NCI-H446 treated with DMSO at 0.1 percent for 48 hours (cell line): Measurements from ENCODE around the gene NPAS3.

Source experiments
- DNase-seq: peaks from one replicate; lab custom pipeline; 2025; lab: John Stamatoyannopoulos, UW

The NPAS3 gene

DNA sequence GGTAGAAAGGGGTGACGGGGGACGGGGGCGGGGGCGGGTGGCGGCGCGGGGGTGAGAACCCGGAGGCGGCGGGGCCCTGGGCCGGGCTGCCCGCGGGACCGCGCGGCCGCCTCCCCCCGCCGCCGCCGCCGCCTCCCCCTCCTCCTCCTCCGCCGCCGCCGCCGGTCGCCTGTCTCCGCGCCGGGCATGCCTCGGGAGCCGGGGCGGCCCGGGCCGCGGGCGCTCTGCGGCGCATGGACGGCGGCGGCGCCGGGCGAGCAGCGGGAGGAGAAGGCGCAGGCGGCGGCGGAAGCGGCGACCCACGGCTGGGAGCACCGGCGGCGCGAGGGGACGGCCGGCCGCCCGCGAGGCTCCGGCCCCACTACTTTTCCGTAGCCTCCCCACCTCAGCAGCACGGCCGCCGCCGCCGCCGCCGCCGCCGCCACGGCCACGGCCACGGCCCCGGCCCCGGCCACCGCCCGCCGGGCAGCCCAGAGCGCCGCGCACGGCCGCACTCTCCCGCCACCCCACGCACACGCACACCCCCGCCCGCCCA, at the start of gene NPAS3:
Gene NPAS3 (plus strand): TSS at position 161 of the 535 bp plus-strand sequence.
- DNase-seq, result no peak

DNA sequence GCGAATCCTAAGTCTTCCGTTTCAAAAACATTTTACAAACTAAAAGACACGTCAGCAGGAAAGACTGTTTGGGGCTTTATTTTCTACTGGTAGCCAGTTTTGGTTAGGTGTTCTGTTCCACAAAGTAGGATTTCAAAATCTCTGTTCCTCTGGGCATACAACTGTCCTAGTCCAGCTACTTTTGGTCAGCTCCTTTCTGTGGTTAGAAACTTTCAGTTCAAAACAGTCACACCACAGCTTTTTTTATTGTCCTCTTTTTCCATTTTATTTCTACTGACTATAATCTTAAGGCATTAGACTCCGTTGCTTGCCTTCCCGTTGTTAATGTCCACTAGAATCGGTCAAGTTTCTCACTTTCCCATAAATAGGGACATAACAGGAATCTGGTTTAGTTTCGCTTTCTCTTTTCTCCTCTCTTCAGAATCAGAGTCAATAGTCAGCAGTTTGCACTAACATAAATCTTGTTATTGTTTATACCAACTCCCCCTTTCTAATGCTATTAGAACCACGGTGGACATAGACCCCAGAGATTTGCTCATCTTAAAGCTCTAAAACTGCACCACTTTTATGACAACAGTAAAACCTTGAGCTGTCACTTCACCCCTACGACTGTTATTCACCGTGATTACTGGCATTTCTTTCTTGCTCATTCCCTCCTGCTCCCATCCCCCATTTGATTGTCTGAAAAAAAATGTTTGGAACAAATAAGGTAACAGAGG, 41.5 kb upstream of the NPAS3 start:
- no peak for DNase-seq

DNA sequence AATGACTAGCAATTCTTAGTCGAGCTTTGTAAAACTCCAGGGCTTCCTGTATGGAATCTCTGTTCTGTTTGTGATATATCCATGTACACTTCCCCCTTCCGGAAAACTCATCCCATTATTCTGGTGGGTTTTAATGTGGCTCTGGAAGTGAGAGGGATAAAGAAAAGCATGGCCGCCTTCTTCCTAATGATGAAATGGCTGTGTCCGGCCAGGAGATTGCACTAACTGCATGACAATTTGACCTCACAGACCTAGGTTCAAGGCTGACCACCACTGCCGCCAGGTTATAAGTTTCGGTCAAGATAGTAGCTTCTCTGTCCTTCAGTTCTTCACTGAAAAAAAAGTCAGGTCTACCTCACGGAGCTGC, 41.0 kb upstream of the NPAS3 start:
- no peak for DNase-seq

DNA sequence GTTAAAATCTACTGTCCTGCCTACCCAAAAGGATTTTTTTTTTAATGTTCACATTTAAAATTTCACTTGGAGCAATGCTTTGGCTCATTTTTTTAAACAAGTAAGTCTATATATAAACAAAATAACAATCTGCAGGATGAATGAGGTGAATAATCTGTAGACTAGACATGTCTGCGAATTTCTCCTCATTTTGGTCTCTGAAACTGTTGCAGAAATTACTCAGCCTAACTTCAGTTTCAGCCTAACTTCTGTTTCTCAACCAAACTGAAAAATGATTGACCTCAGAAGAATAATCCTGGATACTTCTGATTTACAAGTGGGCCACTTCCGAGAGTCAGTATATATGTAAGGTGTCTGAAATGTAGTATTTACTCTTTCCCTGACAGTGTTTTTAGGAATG, 39.8 kb upstream of the NPAS3 start:
- DNase-seq, result no peak

DNA sequence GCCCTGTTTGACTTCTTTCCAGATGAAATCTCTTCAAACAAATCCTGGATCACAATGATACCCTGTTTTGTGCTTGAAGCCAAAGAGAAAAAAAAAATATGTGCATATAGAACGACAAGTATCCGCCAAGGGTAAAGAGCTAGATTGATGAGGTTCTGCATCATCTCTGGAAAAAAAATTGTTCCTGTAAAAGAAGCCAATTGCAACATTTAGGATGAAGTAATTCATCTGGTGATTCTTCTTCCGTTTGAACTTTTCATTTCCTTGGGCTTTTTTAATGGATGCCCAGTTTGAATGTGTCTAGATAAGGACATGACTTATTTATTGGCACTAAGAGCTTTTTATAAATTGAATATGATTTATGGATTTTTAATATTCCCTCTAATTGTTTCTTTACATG, 38.1 kb upstream of the NPAS3 start:
- DNase-seq, result no peak

DNA sequence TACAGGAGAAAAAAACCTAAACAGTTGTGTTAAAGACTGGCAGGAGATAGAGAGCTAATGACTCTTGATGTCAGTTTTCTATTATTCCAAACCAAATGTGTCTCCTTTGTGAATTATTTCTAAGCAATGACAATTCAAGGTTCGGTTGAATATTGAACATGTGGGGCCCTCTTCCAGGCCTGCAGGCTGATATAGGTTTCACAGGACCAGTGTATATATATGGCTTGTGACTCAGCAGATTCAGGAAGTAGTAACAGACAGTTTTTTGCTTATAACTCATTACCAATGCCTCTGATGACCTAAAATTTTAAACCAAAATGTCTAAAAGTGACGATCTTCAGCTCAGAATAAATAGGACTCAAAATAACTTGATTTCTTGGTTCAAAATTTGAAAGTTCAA, 33.7 kb upstream of the NPAS3 start:
- DNase-seq, result no peak

DNA sequence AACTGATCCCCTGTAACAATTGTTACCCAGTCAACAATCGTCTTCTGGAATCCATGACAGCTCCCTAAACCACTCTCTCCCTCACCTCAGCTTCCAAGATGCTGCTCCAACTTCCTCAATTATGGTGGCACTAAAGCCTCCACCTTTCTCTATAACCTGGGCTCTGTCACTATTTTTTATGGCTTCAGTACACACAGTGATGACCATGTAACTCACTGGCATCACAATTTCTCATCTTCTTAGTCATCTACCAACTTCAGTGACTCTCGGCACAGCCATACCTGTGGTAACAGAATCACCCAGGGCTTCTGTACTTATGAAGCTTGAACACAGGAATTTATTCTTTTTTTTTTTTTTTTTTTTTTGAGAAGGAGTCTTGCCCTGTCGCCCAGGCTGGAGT, 32.0 kb upstream of the NPAS3 start:
- DNase-seq, result no peak

DNA sequence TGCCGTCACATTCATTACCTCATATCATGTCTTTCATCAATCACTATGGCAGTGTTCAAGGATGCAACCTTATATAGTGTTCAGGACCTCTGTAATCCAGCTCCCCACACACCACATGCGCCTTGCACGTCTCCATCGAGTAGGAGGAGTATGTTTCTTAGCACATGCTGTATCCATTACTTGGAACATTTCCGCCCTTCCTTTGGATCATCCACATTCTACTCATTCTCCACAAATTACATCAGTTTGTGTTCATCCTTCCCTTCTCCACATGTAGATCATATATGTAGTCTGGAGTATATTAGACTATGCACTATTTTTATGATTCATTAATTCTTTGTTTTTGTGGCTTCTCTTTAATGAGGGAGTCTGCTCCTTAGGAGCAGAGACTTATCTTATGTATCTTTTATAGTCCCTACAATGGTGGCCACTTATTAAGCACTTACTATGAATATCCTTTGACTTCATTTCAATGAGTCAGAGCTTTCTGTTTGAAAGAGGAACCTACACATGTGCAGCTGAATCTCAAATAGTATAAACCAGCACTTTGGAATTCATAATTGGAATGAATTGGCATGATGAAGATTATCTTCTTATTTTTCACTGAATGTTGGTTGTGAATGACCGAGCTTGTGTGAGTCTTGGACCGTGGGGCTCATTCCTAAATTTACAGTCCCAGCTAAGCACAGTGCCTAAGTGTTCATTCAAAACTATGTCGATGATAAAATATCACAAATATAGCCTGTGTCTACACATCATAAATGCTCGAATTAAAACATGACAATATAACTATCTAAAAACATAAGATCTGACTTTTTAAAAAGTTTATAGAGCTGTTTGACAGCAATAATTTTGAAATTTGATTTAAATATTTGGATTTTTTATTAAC, 30.2 kb upstream of the NPAS3 start:
- no peak for DNase-seq

DNA sequence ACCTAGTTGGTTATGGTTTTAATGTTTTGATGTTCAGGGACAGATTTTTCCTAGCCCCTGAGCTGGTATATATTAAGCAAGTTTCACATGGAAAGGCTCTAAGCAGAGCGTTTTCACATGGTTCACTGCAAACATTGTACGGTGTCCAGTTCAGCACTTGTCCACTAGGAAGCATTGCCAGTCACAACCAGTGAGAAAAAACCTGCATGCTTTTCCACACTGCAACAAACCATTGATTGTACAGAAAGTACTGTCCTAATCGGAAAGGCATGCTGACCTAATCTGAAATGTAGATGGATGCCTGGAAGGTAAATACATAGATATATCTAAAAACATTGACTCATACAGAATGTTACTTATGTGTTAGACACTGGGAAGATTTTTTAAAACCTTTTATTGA, 25.0 kb upstream of the NPAS3 start:
- no peak for DNase-seq

DNA sequence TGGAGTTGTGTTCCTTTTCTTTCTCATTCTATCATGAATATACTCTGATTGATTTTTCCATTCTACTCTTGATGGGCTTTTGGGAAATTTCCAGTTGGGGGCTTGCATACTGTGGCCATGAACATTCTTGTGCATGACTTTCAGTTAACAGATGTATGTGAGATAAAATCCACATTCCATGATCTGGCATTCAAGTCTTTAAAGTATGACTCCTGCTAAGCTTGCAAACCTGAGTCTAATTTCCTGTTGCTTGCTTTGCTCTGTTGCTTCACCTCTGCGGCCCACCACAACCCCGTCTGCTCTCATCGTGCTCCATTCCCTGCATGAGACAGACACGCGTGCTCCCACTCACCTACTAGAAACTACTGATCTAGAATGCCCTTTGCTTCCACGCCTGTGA, 24.3 kb upstream of the NPAS3 start:
- DNase-seq, result no peak

DNA sequence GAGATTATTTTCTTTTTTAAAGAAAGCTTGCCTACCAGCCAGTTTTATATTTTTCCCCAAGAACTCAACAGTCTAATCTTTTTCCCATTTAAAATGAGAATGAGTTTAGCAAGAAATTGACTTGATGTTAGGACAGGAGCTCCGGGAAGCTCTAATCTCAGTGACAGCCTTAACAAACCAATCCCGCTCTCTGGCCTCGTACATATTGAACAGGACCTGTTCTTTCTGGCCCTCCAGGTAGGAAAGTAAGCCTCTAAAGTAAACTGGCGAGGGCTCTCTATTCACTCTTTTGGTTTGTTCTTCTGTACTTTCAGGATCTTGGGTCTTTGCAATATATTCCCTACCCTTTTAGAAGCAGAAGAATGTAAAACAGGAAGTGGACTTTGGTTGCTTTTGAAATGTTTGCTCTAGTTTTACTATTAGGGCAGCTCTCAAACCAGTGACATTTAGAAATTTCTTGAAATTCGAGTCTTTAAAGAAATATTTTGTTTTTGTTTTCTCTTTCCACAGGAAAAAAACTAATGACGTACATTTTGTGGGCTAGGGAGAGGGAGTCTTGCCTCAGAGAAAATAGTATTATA, 17.9 kb upstream of the NPAS3 start:
- DNase-seq, result no peak

DNA sequence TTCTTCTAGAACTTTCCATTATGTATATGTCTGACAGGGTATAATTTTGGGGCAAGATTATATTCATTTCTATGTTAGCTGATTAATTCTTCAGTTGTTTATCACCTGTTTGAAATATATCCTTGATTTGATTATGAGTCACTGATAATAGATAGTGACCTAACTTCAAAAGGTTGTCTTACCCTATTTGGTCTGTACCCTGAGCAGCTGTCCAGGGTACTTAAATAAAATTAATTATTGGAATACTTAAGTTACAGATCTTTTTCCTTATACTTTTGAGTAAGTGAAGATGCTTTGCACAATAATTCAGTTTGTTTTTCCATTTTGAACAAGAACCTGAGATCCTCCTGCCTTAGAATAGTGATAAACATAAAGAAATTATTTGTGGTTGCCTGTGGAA, 13.2 kb upstream of the NPAS3 start:
- no peak for DNase-seq

DNA sequence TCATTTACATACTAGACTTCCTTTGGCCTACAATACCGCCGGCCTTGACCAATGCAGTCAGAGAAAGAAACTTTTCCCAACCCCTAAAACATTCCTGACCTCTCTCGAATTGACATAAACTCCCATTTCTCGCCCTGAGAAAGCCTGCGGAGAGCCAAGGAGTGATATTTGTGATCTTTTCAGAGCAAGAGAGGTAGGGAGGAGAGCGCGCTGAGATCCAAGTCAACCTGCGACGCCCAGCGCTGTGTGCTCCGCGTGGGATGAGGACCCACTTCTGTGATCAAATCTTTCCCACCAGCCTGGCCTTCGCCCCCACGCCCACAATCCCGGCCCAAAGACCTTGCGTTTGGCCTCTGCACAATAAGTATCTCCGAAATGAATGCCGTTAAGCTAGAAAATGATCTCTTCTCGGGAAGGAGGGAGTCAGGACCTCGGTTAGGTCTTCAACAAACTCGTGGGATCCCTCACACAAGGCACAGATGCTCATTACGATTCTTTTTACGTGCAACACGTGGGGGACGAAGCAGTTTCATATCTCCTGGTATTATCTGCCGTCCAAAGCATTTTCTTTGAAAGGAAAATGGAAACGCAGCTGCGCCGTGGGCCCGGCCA, 6.3 kb upstream of the NPAS3 start:
- no peak for DNase-seq

DNA sequence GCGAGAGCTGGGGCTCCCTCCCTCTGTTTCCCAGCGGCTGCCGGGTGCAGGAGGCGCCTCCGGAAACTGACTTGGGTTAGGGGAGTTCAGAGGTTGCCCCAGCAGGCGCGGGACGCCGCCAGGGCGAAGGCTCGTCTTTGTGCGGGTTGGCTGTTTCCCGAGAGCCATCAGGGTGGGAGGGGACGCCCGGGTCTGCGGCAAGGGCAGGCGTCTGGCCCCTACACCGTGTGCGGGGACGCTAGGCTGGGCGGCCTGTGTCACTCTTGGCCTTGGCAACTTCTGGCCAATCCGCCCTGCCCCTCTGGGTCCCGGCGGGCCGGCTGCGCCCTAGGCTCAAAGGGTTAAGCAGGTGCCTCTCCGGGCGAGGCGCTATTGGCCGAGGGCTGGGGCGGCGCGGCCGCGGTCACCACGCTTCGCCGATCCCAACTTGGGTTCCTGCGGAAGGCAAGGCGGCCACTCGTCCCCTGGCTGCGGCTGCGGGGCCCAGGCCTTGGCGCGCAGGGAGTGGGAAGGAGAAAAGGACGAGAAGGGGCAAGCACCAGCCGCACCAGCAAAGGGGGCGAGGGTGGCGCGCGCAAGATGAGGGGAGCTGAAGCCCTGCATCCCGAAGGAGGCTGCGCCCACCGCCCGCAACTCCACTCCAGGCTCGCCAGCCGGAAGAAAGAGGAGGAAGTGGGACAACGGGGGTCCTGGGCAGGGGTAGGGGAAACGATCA, 5.6 kb upstream of the NPAS3 start:
- no peak for DNase-seq

DNA sequence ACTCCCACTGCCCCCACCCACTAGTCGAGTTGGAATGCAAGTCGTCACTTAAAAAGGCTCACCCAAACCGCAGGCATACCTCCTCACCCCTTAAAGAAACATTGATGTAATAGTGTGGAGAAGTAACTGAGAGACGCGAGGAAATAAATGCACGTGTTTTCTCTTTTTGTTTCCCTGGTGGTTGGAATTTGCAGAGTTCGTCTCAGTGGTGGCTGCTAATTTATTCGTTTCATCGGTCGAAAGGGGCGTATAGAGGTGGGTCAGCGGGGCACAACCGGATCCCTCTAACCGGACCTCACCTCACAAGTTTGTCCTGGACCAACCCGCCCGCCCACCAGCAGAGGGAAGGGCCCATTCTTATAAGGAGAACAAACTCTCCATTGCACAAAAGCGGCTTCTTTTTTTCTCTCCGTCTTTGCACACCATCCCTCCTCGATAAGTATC, 5.0 kb upstream of the NPAS3 start:
- no peak for DNase-seq

DNA sequence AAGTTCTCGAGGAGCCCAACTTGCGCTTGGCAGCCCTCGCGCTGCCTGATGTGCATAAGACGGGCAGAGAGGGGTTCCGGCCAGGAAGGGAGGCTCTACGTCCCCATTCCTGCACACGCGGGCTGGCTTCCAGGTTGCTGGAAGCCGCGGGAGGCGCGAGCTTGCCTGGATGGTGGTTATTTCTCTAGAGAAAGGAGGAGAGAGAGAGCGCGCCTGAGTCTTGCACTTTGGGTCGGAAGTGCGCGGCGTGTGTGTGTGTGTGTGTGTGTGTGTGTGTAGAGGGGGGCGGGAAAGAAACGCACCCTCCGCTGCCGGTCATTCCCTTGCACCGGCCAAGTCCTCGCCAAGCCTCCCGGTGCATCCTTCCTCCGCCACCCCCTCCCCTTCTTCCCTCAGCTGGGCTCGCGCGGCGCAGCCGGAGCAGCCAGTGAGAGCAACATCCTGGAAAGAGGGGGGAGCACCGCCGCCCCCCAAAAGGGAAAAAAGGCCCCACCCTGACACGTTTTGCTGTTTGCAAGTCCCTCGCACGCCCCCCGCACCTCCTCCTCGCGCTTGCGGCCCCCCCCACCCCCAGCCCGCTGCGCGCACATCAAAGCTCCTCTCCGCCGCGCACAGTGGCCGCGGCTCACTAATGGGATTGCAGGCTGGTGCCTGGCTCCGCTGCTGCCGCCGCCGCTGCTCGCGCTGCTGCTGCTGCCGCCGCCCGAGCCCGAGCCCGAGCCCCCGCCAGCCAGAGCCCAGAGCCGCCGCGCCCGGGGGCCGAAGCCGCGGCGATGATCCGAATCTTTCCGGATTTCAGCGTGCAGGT, 4.4 kb upstream of the NPAS3 start:
- DNase-seq, result no peak

DNA sequence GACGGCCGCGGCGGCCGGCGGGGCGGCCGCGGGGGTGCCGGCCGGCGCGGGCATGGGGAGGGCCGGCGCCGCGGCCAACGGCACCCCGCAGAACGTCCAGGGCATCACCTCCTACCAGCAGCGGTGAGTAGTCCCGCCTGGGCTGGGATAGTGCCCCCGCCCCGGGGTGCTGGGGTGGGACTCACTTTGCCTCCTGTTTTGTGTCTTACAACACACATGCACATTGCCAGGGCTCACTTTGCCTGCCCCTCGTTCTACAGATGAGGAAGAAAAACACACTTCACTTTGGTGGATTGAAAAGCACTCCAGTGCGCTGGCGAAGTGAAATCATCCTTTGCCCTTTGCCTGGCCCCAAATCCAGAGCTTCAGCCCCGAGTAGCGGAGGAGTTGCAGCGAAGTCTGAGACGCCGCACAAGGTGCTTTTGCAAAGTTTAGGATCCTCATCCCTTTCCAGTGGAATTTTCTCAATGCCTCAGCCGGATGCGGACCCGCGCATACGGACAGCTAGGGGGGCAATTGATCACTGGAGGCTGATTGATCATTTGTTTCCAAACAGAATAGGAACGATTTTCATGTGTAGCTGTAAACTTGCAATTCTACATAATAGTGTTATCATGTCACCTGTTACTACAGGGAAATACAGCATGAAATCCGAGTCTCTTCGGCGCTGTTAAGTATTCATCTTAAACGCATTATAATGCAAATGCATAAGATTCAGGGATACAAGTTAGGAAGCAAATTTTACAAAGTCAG, 3.6 kb upstream of the NPAS3 start:
- no peak for DNase-seq

DNA sequence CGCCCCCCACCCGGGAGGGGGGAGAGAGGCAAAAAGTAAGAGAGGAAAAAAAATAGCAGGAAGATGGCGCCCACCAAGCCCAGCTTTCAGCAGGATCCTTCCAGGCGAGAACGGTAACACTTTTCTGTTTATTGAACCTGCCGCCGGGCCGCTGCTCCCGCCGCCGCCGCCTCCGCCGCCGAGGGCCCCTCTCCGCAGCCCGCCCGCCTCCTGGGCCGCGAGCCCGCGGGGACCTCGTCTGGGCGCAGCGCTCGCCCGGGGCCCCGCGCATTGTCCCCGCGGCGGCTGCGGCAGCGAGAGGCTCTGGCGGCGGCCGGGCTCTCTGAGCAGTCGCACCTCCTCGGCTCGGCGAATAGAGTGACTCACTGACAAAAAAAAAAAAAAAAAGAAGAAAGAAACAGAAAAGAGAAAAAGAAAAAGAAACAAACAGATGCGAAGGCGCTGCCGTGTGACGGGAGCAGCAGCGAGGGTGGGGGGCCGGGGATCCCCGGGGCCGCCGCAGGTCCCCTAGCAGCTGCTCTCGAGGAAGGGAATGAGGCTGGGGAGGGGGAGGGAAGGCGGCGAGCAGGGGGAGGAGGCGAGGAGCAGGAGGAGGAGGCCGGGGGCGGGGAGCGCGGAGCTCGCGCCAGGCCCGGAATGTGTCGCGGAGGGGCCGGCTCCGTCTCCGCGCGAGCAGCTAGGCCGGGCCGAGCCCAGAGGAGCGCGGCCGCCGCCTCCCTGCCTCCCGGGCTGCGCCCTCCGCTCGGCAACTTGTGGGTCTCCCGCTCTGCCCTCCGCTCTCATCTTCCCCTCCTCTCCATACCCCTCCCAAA, 781 bp downstream of the NPAS3 start:
- no peak for DNase-seq

DNA sequence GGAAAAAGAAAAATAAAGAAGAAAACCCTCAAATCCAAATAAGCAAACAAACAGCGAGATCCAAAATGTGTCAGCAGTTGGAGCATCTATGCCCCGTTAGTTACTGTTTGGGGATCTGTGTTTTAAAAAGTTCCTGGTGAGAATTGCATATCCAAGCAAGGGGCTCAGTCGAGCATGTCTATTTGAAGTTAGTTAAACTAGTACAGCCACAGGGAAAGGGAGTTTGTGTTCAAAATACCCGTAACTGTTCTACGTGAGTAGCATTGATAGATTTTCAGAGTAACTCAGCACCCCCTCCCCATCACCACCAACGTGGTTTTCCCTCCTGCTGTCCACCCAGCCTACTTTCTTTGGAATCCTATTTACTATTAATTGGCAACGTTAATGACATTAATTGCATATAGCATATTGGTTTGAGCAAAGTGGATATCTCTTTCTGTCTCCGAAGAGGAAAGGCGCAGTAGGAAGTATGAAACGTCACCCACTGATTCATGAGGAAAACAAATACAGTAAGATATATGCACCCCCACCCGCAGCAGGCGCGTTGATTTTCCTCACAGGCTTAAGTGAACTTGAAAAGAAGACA, 1.5 kb downstream of the NPAS3 start:
- no peak for DNase-seq
